A549 (cell line): ENCODE data around the gene GSTT2B. TPM values are rescaled to one million over a fixed set of nuclear protein-coding genes. Genes with fewer than 3 reads are reported as not detected.
"Not testable (repeated sequence)": the region's sequence is repeated elsewhere in the genome, so short reads cannot be mapped to it uniquely, and the experiment has no call there.

Experiments used
- ATAC-seq, 2 experiments: fragments of 200-7000 bp in 1 of 2; fragments of >200 bp in 1 of 2; cut with Nextera tagmentation in 1 of 2; cut with Tn5 transposase in 1 of 2; 3 replicates each; pipeline versions ENCODE4 v1.8.0 to v1.9.1; 2018 to 2020; ENCODE audit warnings: mild to moderate bottlenecking in 1 of 2, moderate library complexity in 1 of 2
- CTCF ChIA-PET: fragments of 300-600 bp; sonication (Branson Sonifier 250); formaldehyde crosslinking; extraction: SDS; loops from one replicate; lab custom pipeline; 2021; ENCODE audit warnings: antibody characterized with exemption, inconsistent platforms; lab: Yijun Ruan, JAX
- POLR2A ChIA-PET: fragments of 350-600 bp; formaldehyde crosslinking; extraction: SDS; loops from one replicate; lab custom pipeline; 2021; ENCODE audit warnings: antibody characterized with exemption, inconsistent platforms; lab: Yijun Ruan, JAX
- DNase-seq, 2 experiments: peaks; one replicate each; pipeline versions ENCODE4 v3.0.0 to v3.0.0-alpha.2; 2011 to 2016; ENCODE audit warnings: low read depth in 1 of 2, low spot score in 1 of 2
- FAIRE-seq: peaks from 2 replicates; lab custom pipeline; 2011; peaks lifted over from hg19 to GRCh38; lab: Jason Lieb, UNC
- H3K27ac ChIP-seq, 2 experiments: fragments of >200 bp; sonication (Bioruptor Twin); formaldehyde crosslinking; 3 replicates each; pipeline ENCODE4 v1.5.1; 2016 to 2017
- H3K4me1 ChIP-seq: fragments of >200 bp; sonication (Bioruptor Twin); formaldehyde crosslinking; 3 replicates; pipeline ENCODE4 v1.6.1; 2016
- H3K4me2 ChIP-seq: fragments of >200 bp; sonication (Bioruptor Twin); formaldehyde crosslinking; 3 replicates; pipeline ENCODE4 v1.6.1; 2016
- H3K4me3 ChIP-seq: fragments of >200 bp; sonication (Bioruptor Twin); formaldehyde crosslinking; 3 replicates; pipeline ENCODE4 v1.5.1; 2016
- H3K9me3 ChIP-seq: fragments of >200 bp; sonication (Bioruptor Twin); formaldehyde crosslinking; 3 replicates; pipeline ENCODE4 v1.6.1; 2016
- CTCF ChIP-seq: fragments of >200 bp; sonication (Bioruptor Twin); formaldehyde crosslinking; IDR thresholded peaks from 3 replicates; pipeline ENCODE4 v1.5.1; 2016
- MAX ChIP-seq: IDR thresholded peaks from 2 replicates; pipeline ENCODE4 v1.6.1; 2012
- RAD21 ChIP-seq, 2 experiments: fragments of >200 bp in 1 of 2; sonication (Bioruptor Twin) in 1 of 2; formaldehyde crosslinking in 1 of 2; IDR thresholded peaks in 1 of 2; conservative IDR thresholded peaks in 1 of 2; 2 replicates in 1 of 2; 3 replicates in 1 of 2; pipeline ENCODE4 v1.6.1; 2012 to 2018; ENCODE audit warnings: inconsistent platforms in 1 of 2
- RARB ChIP-seq: fragments of 250-450 bp; sonication (Bioruptor Pico); IDR thresholded peaks from 2 replicates; pipeline ENCODE4 v1.8.0; 2021; ENCODE audit warnings: mild to moderate bottlenecking, moderate library complexity
- SMC3 ChIP-seq: fragments of >200 bp; sonication (Bioruptor Twin); formaldehyde crosslinking; IDR thresholded peaks from 3 replicates; pipeline ENCODE4 v1.6.1; 2018; ENCODE audit warnings: inconsistent platforms
- WGBS: methylation state at CpG from one replicate; pipeline ENCODE4 v1.1.6; 2017; ENCODE audit errors: missing lambda C conversion rate; 5-methylcytosine and 5-hydroxymethylcytosine counted together
- polyA plus RNA-seq, 4 experiments: library from polyadenylated mRNA; depleted of rRNA in 3 of 4; stranded (reverse); fragments of >200 nt; fragmentation: RNase III in 1 of 4; extraction: RNeasy Plus Mini Kit Qiagen cat#74134 plus additional on column Dnase treatment in 1 of 4; gene quantifications; 2 replicates in 3 of 4; 3 replicates in 1 of 4; pipeline ENCODE4 v1.2.3, GENCODE V29; 2011 to 2017

GSTT2B gene
- polyA plus RNA-seq, 2 of the 4 experiments (the other 2 are of a cell fraction) = 0.30 to 0.50 TPM

- no peak for FAIRE-seq
- 38% methylated on average over 6 of the region's 6 CpGs for WGBS
- H3K27ac ChIP-seq = no peak overlapping the region
- H3K4me3 ChIP-seq = no peak overlapping the region
- H3K4me1 ChIP-seq = no peaks in the 10 kb centered on the region
- TF ChIP-seq RARB (CRISPR knock-in tag) (no peak), CTCF (peak; percentile 59), MAX (peak; percentile 54; the same call in 1 of the 2 replicates), RAD21 (conservative IDR thresholded peaks at IDR 0.05 in 1 of 2, IDR thresholded peaks at IDR 0.05 in 1 of 2) (peak; percentile 80 to 89), SMC3 (peak; percentile 58)
- peak in 1 of 2 experiments; percentile 58 for DNase-seq
- POLR2A ChIA-PET = no interaction called here
- CTCF ChIA-PET = interaction anchor here (0.6 to 1.3 kb wide), 7 partner anchors 14 to 192 kb away, joined by 3 to 9 read pairs (median 4); no protein-coding TSS in a partner anchor
- no peak overlapping the region for H3K4me2 ChIP-seq
- H3K9me3 ChIP-seq = no peaks in the 10 kb centered on the region
- ATAC-seq = peak; percentile 83 to 95
These were observed 23.4 kb upstream of the GSTT2B start for GRCh38 chr22:23984430-23984829.

- H3K4me3 ChIP-seq, H3K27ac ChIP-seq, H3K4me1 ChIP-seq, CTCF ChIA-PET, POLR2A ChIA-PET, DNase-seq, H3K9me3 ChIP-seq, FAIRE-seq, ATAC-seq, H3K4me2 ChIP-seq: not testable (repeated sequence)
- WGBS = 74% methylated on average over 4 of the region's 7 CpGs
These were observed 19.6 kb upstream of the GSTT2B start for GRCh38 chr22:23980567-23980966.

- POLR2A ChIA-PET, H3K4me2 ChIP-seq, H3K9me3 ChIP-seq, H3K4me1 ChIP-seq, H3K27ac ChIP-seq, H3K4me3 ChIP-seq, CTCF ChIA-PET, DNase-seq, FAIRE-seq: not testable (repeated sequence)
- no CpG with 5 or more reads among the region's 41 CpGs for WGBS
- ATAC-seq = peak in 1 of 2 experiments; percentile 10; a peak in 1 of 6 replicates
These were observed 18.7 kb upstream of the GSTT2B start, which contains the start of gene GSTT2 for GRCh38 chr22:23979557-23980240. Gene GSTT2 (plus strand): TSS chr22:23980134.

- CTCF ChIA-PET, FAIRE-seq, H3K4me2 ChIP-seq, H3K4me3 ChIP-seq, POLR2A ChIA-PET, DNase-seq, H3K9me3 ChIP-seq, H3K27ac ChIP-seq, ATAC-seq, H3K4me1 ChIP-seq: not testable (repeated sequence)
- WGBS = no CpG with 5 or more reads among the region's 12 CpGs
These were observed 16.3 kb upstream of the GSTT2B start for GRCh38 chr22:23977304-23977703.

GRCh38 chr22:23974836-23975352, 13.9 kb upstream of the GSTT2B start:
- WGBS = no CpG with 5 or more reads among the region's 27 CpGs
- POLR2A ChIA-PET, H3K4me2 ChIP-seq, H3K4me1 ChIP-seq, FAIRE-seq, H3K4me3 ChIP-seq, DNase-seq, H3K27ac ChIP-seq, H3K9me3 ChIP-seq, CTCF ChIA-PET: not testable (repeated sequence)
- ATAC-seq = peak; percentile 79 to 81

GRCh38 chr22:23974345-23974744, 13.3 kb upstream of the GSTT2B start, which contains the start of gene DDT:
Gene DDT (minus strand): TSS chr22:23974441. CDS start chr22:23974414, 27 bp downstream.
- ATAC-seq = peak; percentile 91 to 94
- FAIRE-seq = peak; percentile 32
- H3K4me1 ChIP-seq, H3K27ac ChIP-seq, POLR2A ChIA-PET, DNase-seq, H3K4me3 ChIP-seq, CTCF ChIA-PET, H3K4me2 ChIP-seq, H3K9me3 ChIP-seq: not testable (repeated sequence)
- WGBS = no CpG with 5 or more reads among the region's 29 CpGs

GRCh38 chr22:23971927-23972326, 10.9 kb upstream of the GSTT2B start:
- DNase-seq, H3K27ac ChIP-seq, ATAC-seq, CTCF ChIA-PET, POLR2A ChIA-PET, H3K9me3 ChIP-seq, H3K4me1 ChIP-seq, H3K4me3 ChIP-seq, H3K4me2 ChIP-seq: not testable (repeated sequence)
- 96% methylated on average over 3 of the region's 3 CpGs for WGBS
- peak; percentile 28 for FAIRE-seq
